OCI-LY7 (cell line): ENCODE data around the gene TEDC1. TPM values are rescaled to one million over a fixed set of nuclear protein-coding genes. Genes with fewer than 3 reads are reported as not detected.

Experiments
- BruUV-seq: library from RNA; stranded (reverse); fragments of 400-500 nt; replicated peaks from 2 replicates; lab custom pipeline; 2021; lab: Mats Ljungman, UMichigan
- CTCF ChIA-PET: fragments of 300-600 bp; sonication (Branson Sonifier 250); formaldehyde crosslinking; loops from one replicate; lab custom pipeline; 2022; ENCODE audit warnings: antibody characterized with exemption; ENCODE audit not compliant: unreplicated experiment; lab: Charles Lee
- POLR2A ChIA-PET: fragments of 300-600 bp; sonication (Branson Sonifier 250); formaldehyde crosslinking; loops from one replicate; lab custom pipeline; 2022; ENCODE audit warnings: antibody characterized with exemption; lab: Charles Lee
- DNase-seq: peaks from one replicate; pipeline ENCODE4 v3.0.0-alpha.2; 2015; ENCODE audit warnings: low spot score
- H2AFZ ChIP-seq: fragments of 200-600 bp; sonication (generic), shearing (Covaris generic); 2 replicates; pipeline ENCODE4 v1.6.1; 2014; ENCODE audit warnings: mild to moderate bottlenecking, antibody characterized with exemption, low read length, moderate library complexity
- H3K27ac ChIP-seq: fragments of 200-600 bp; sonication (generic); 2 replicates; pipeline ENCODE4 v1.5.1; 2014; ENCODE audit warnings: mixed run types, low read depth, mild to moderate bottlenecking, moderate library complexity, low read length, inconsistent platforms; ENCODE audit not compliant: poor library complexity, severe bottlenecking
- H3K36me3 ChIP-seq: fragments of 200-600 bp; sonication (generic); 2 replicates; pipeline ENCODE4 v1.6.1; 2014; ENCODE audit warnings: mild to moderate bottlenecking, antibody characterized with exemption, low read length, moderate library complexity, mixed read lengths; ENCODE audit not compliant: insufficient read depth
- H3K4me1 ChIP-seq: fragments of 200-600 bp; sonication (generic); 2 replicates; pipeline ENCODE4 v1.5.1; 2014; ENCODE audit warnings: mild to moderate bottlenecking, low read length; ENCODE audit not compliant: insufficient read depth, poor library complexity, severe bottlenecking
- H3K4me2 ChIP-seq: fragments of 200-600 bp; sonication (generic); 2 replicates; pipeline ENCODE4 v1.6.1; 2014; ENCODE audit warnings: mild to moderate bottlenecking, low read length
- H3K4me3 ChIP-seq: fragments of 200-600 bp; sonication (generic); 2 replicates; pipeline ENCODE4 v1.5.1; 2014; ENCODE audit warnings: mild to moderate bottlenecking, low read depth, low read length; ENCODE audit not compliant: poor library complexity, severe bottlenecking
- H3K79me2 ChIP-seq: fragments of 200-600 bp; sonication (generic); 2 replicates; pipeline ENCODE4 v1.6.1; 2016; ENCODE audit warnings: low read depth, mild to moderate bottlenecking, low read length, moderate library complexity, mixed read lengths; ENCODE audit not compliant: insufficient read depth
- H3K9me2 ChIP-seq: fragments of 200-600 bp; sonication (generic); 2 replicates; pipeline ENCODE4 v1.6.1; 2016; ENCODE audit warnings: mild to moderate bottlenecking, low read length, mixed read lengths; ENCODE audit not compliant: insufficient read depth
- H3K9me3 ChIP-seq: fragments of 200-600 bp; sonication (generic); 2 replicates; pipeline ENCODE4 v1.6.1; 2014; ENCODE audit warnings: mild to moderate bottlenecking, mixed run types, low read length, mixed read lengths
- H4K20me1 ChIP-seq: fragments of 200-600 bp; sonication (generic); 2 replicates; pipeline ENCODE4 v1.6.1; 2014; ENCODE audit warnings: mild to moderate bottlenecking, antibody characterized with exemption, low read length, moderate library complexity, mixed read lengths; ENCODE audit not compliant: insufficient read depth
- CTCF ChIP-seq: fragments of 200-600 bp; sonication (generic); conservative IDR thresholded peaks from 2 replicates; pipeline ENCODE4 v1.5.1; 2014; ENCODE audit warnings: mild to moderate bottlenecking, antibody characterized with exemption, low read length, moderate library complexity, mixed read lengths
- EZH2phosphoT487 ChIP-seq: fragments of 200-600 bp; sonication (generic); IDR thresholded peaks from 2 replicates; pipeline ENCODE4 v1.6.1; 2018; ENCODE audit warnings: low read depth, borderline replicate concordance, mild to moderate bottlenecking, mixed run types, antibody characterized with exemption, low read length, moderate library complexity, mixed read lengths
- intact Hi-C: fragments of 100-400 bp; cut with micrococcal nuclease; formaldehyde crosslinking; loops from one replicate; pipeline ENCODE4 v1.10.0; 2022; ENCODE audit not compliant: unreplicated experiment
- total RNA-seq, 2 experiments: library from RNA; depleted of rRNA in 1 of 2; stranded (reverse); fragments of >200 nt in 1 of 2; shearing (Covaris generic) in 1 of 2; gene quantifications; 2 replicates each; pipeline ENCODE4 v1.2.3, GENCODE V29; 2014 to 2022

The TEDC1 gene
- total RNA-seq, 2 experiments from 2014 or later = 53.2 to 55.8 TPM

GRCh38 chr14:105445901-105446845 lies 44.9 kb upstream of the TEDC1 start:
- H3K27ac ChIP-seq = no peak overlapping the region
- H3K79me2 ChIP-seq = no peaks in the 10 kb centered on the region
- ChIA-PET CTCF (interaction anchor here (0.6 kb wide), 1 partner anchor 104 kb away, joined by 3 read pairs; no protein-coding TSS in a partner anchor), POLR2A (no interaction called here)
- BruUV-seq = no TSS peak
- no peaks in the 10 kb centered on the region for H3K9me3 ChIP-seq
- DNase-seq = no peak
- peaks cover 42% of the 10 kb centered on the region for H3K36me3 ChIP-seq
- H3K9me2 ChIP-seq = no peaks in the 10 kb centered on the region
- intact Hi-C loops = no loop called here
- no peaks in the 10 kb centered on the region for H4K20me1 ChIP-seq
- no peak overlapping the region for H3K4me3 ChIP-seq
- H2AFZ ChIP-seq = no peak overlapping the region
- H3K4me1 ChIP-seq = no peaks in the 10 kb centered on the region
- H3K4me2 ChIP-seq = no peak overlapping the region
- no peak for TF ChIP-seq EZH2phosphoT487
- TF ChIP-seq CTCF = no peak

- H3K27ac ChIP-seq = no peak overlapping the region
- TF ChIP-seq EZH2phosphoT487 (no peak), CTCF (no peak)
- no peaks in the 10 kb centered on the region for H3K79me2 ChIP-seq
- no peaks in the 10 kb centered on the region for H3K9me3 ChIP-seq
- H3K4me3 ChIP-seq = no peak overlapping the region
- H2AFZ ChIP-seq = no peak overlapping the region
- no peaks in the 10 kb centered on the region for H3K9me2 ChIP-seq
- DNase-seq = no peak
- no peak overlapping the region for H3K4me2 ChIP-seq
- no peaks in the 10 kb centered on the region for H3K4me1 ChIP-seq
- CTCF ChIA-PET = interaction anchor here (0.6 kb wide), 1 partner anchor 105 kb away, joined by 3 read pairs; no protein-coding TSS in a partner anchor
- BruUV-seq = no TSS peak
- H3K36me3 ChIP-seq = peaks cover 43% of the 10 kb centered on the region
- POLR2A ChIA-PET = no interaction called here
- no peaks in the 10 kb centered on the region for H4K20me1 ChIP-seq
- intact Hi-C loops = no loop called here
Observed at GRCh38 chr14:105446971-105447370, 44.1 kb upstream of the TEDC1 start.
